HG03139 (cell line): Measurements from ENCODE around the gene SURF2.
"Not testable (repeated sequence)": the region's sequence is repeated elsewhere in the genome, so short reads cannot be mapped to it uniquely, and the experiment has no call there.

Source experiments
- ATAC-seq: cut with Tn5 transposase; IDR thresholded peaks from one replicate; pipeline ENCODE4 v1.9.1; 2021; ENCODE audit not compliant: unreplicated experiment

SURF2 gene

GRCh38 chr9:133375724-133376654 is 19.6 kb downstream of the SURF2 start, which contains the start of the genes STKLD1 and SURF4:
Gene STKLD1 (plus strand): TSS chr9:133376366. CDS start chr9:133376474, 108 bp downstream.
Gene SURF4 (minus strand): TSS chr9:133376060. CDS start chr9:133375969, 91 bp downstream.
- peak; percentile 86 for ATAC-seq

GRCh38 chr9:133377280-133377679 is 20.9 kb downstream of the SURF2 start:
- not testable (repeated sequence) for ATAC-seq

- ATAC-seq = no peak
These were observed 21.4 kb downstream of the SURF2 start for GRCh38 chr9:133377721-133378216.

GRCh38 chr9:133378408-133378962 is 22.1 kb downstream of the SURF2 start:
- ATAC-seq = no peak

- ATAC-seq = no peak
These were observed 23.1 kb downstream of the SURF2 start for GRCh38 chr9:133379153-133380086.

- ATAC-seq = no peak
These were observed 24.4 kb downstream of the SURF2 start for GRCh38 chr9:133380734-133381133.

- ATAC-seq = no peak
These were observed 26.3 kb downstream of the SURF2 start for GRCh38 chr9:133382507-133383141.

GRCh38 chr9:133383438-133383837 is 27.1 kb downstream of the SURF2 start:
- ATAC-seq = no peak

GRCh38 chr9:133384736-133385321 is 28.5 kb downstream of the SURF2 start:
- ATAC-seq = no peak

- no peak for ATAC-seq
These were observed 29.1 kb downstream of the SURF2 start for GRCh38 chr9:133385452-133385851.

DNA sequence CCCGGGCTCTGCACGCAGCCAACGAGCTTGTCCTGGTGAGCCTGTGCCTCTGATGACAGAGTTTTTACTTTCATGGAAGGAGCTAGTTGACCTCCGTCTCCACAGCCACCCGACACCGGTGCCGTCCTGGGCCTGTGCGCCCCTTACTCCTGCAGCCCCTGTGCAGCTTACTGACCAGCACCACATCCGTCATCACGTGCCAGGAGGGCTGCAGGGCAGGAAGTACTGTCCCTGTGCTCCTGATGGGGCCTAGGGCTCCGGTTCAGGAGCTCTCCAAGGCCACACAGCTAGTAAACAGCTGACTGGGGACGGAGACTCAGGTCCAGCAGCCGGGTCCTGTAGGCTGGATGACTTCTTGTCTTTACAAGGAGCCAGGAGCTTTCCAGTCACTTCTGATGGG is 30.0 kb downstream of the SURF2 start:
- no peak for ATAC-seq

- no peak for ATAC-seq
These were observed 31.3 kb downstream of the SURF2 start for GRCh38 chr9:133387680-133388079.

DNA sequence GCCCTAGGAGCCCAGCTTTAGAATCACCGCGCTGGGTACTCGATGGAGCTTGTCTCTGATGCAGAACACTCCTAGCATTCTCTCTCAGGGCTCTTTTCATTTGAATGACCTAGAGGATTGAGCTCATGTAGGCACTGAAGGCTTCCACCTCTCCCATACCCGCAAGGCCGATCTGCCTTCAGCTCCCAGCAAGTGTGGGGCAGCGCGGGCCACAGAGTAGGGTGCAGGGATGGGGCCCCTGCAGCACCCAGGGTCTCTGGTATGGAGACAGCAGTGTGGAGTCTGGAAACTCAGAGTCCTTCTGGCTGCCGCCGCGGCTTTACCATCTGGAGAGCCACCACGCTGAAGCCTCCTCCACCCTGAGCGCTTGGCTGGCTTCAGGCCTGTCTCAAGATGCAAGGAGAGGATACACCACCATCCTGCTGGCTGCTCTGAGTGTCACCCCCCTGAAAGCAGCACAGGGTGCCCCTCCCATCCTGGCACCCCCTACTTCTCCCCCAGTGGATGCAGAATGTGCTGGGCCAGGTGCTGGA is 32.7 kb downstream of the SURF2 start:
- ATAC-seq = no peak

DNA sequence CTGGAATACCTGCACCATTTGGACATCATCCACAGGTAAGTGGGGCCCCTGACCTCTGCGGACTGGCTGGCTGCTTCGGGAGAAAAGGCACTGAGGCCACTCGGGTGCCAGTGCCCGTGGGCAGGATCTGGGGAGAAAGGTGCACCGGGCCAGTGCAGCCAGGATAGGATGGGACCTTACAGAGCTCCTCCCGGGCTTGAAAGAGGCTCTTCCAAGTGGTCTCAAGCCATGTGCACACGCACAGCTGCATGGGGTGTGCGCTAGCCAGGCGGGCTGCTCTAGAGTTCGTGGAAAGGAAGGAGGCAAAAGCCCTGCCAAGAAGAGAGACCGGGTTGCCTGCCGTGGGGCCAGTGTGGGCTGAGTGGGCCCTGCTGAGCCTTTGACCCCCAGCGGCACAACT is 33.2 kb downstream of the SURF2 start:
- no peak for ATAC-seq

DNA sequence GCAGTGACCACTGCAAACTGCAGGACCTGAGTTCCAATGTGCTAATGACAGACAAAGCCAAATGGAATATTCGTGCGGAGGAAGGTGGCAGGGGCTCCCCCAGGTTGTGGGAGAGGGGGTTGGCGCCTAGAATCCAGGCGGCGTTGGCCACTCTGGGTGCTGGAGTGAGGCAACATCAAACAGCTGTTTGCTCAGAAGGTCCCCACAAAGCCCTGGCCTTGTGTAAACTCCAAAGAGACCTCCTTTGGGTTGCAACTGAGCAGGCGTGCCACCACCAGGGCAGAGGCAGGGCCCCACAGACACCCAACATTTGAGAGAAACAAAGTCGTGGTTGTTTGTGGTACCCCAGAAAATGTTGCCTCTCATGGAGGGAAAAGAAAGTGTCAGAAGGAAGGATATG is 34.4 kb downstream of the SURF2 start:
- ATAC-seq = no peak

DNA sequence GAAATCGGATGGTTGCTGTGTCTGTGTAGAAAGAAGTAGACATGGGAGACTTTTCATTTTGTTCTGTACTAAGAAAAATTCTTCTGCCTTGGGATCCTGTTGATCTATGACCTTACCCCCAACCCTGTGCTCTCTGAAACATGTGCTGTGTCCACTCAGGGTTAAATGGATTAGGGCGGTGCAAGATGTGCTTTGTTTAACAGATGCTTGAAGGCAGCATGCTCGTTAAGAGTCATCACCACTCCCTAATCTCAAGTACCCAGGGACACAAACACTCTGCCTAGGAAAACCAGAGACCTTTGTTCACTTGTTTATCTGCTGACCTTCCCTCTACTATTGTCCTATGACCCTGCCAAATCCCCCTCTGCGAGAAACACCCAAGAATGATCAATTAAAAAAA is 35.1 kb downstream of the SURF2 start:
- ATAC-seq = not testable (repeated sequence)

DNA sequence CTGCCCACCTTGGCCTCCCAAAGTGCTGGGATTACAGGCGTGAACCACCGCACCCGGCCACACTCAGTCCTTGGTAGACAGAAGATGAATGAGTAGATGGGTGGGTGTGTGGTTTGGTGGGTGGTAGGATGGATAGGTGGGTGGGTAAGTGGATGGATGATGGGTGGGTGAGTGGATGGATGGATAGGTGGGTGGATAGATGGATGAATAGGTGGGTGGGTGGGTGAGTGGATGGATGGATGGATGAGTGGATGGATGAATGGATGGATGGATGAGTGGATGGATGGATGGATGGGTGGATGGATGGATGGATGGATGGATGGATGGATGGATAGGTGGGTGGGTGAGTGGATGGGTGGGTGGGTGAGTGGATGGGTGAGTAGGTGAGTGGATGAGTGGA is 36.0 kb downstream of the SURF2 start:
- ATAC-seq = not testable (repeated sequence)

- no peak for ATAC-seq
These were observed 37.0 kb downstream of the SURF2 start for GRCh38 chr9:133393399-133393798.

- no peak for ATAC-seq
These were observed 38.4 kb downstream of the SURF2 start for GRCh38 chr9:133394687-133395271.
